K562 (cell line): Measurements from ENCODE around the gene LBHD1. TPM values are rescaled to one million over a fixed set of nuclear protein-coding genes. Genes with fewer than 3 reads are reported as not detected.

Experiments
- CHD7 ChIP-seq: fragments of 200-600 bp; sonication (generic); IDR thresholded peaks from one replicate; pipeline ENCODE4 v1.6.1; 2012; ENCODE audit warnings: mild to moderate bottlenecking, low read depth, low read length, inconsistent platforms
- CSDE1 ChIP-seq, 2 experiments: fragments of 450-650 bp; IDR thresholded peaks; 2 replicates each; pipeline ENCODE4 v1.6.1; 2016; ENCODE audit warnings: mild to moderate bottlenecking in 1 of 2
- CXXC5 ChIP-seq: fragments of 250-450 bp; sonication (Bioruptor Pico); IDR thresholded peaks from 2 replicates; pipeline ENCODE4 v1.8.0; 2022; ENCODE audit warnings: inconsistent platforms, mild to moderate bottlenecking, moderate library complexity
- HDAC1 ChIP-seq, 2 experiments: fragments of 450-650 bp; IDR thresholded peaks; 2 replicates each; pipeline ENCODE4 v1.6.1; 2016 to 2017; ENCODE audit warnings: inconsistent platforms in 1 of 2, mild to moderate bottlenecking in 1 of 2, moderate library complexity in 1 of 2
- MAZ ChIP-seq, 2 experiments: fragments of 450-650 bp in 1 of 2; sonication (generic) in 1 of 2; formaldehyde crosslinking; IDR thresholded peaks in 1 of 2; conservative IDR thresholded peaks in 1 of 2; 2 replicates each; pipeline versions ENCODE4 v1.4.0 to v1.5.0; 2020; ENCODE audit warnings: mild to moderate bottlenecking in 1 of 2, missing genetic modification reagents in 1 of 2
- NCOR1 ChIP-seq: fragments of 450-650 bp; IDR thresholded peaks from 2 replicates; pipeline ENCODE4 v1.6.1; 2016; ENCODE audit warnings: mild to moderate bottlenecking, moderate library complexity
- NEUROD1 ChIP-seq: fragments of 150-350 bp; IDR thresholded peaks from 2 replicates; pipeline ENCODE4 v1.6.1; 2014; ENCODE audit warnings: borderline replicate concordance, low read length, low read depth; ENCODE audit not compliant: partially characterized antibody
- PHB ChIP-seq: fragments of 250-450 bp; sonication (Bioruptor Pico); IDR thresholded peaks from 2 replicates; pipeline ENCODE4 v1.5.0; 2021
- PKNOX1 ChIP-seq: fragments of 450-650 bp; IDR thresholded peaks from 2 replicates; pipeline ENCODE4 v1.6.1; 2016
- TRIM25 ChIP-seq: fragments of 450-650 bp; IDR thresholded peaks from 2 replicates; pipeline ENCODE4 v1.7.0; 2016; ENCODE audit warnings: borderline replicate concordance
- ZNF239 ChIP-seq: fragments of 250-450 bp; sonication (Bioruptor Pico); IDR thresholded peaks from 2 replicates; pipeline ENCODE4 v1.4.0; 2020; ENCODE audit warnings: mild to moderate bottlenecking
- ZNF354B ChIP-seq: fragments of 250-450 bp; sonication (Bioruptor Pico); IDR thresholded peaks from 2 replicates; pipeline ENCODE4 v1.4.0; 2020
- ZNF717 ChIP-seq: fragments of 250-450 bp; sonication (Bioruptor Pico); IDR thresholded peaks from 2 replicates; pipeline ENCODE4 v1.5.0; 2021
- polyA plus RNA-seq, 8 experiments: library from polyadenylated mRNA; depleted of rRNA in 4 of 8; stranded (reverse) in 5 of 8; unstranded in 3 of 8; fragments of >200 nt; fragmentation: Nextera tagmentation in 2 of 8; fragmentation: Illumina TruSeq in 1 of 8; extraction: Ambion mirVana in 2 of 8; extraction: Trizol in 1 of 8; gene quantifications; 2 replicates each; pipeline versions ENCODE4 v1.2.1 to v1.2.3, GENCODE V29; 2011 to 2014; ENCODE audit warnings: inconsistent platforms in 1 of 8, missing spikeins in 1 of 8
- total RNA-seq, 7 experiments: library from RNA; depleted of rRNA in 6 of 7; stranded (reverse); fragments of >200 nt in 6 of 7; fragmentation: Illumina TruSeq in 2 of 7; extraction: Trizol in 2 of 7; gene quantifications; 2 replicates each; pipeline versions ENCODE4 v1.2.1 to v1.2.3, GENCODE V29; 2011 to 2021; ENCODE audit warnings: low replicate concordance in 1 of 7

Gene LBHD1
- total and polyA plus RNA-seq, 9 of the 15 experiments (the other 6 are each of a cell fraction or from before 2014, with no cell fraction given) = 2.6 to 28.0 (median 12.5) TPM

GRCh38 chr11:62705880-62706849, 34.1 kb upstream of the LBHD1 start (continued):
- TF ChIP-seq PKNOX1 = peak; percentile 27; the same call in 1 of the 2 replicates
- TF ChIP-seq ZNF717 (CRISPR knock-in tag) = peak; percentile 83; the same call in 1 of the 2 replicates
- peak; percentile 7 for TF ChIP-seq NEUROD1
- no peak for TF ChIP-seq ZNF354B
- TF ChIP-seq CXXC5 (CRISPR knock-in tag) = peak; percentile 79
- no peak for TF ChIP-seq PHB (CRISPR knock-in tag)
- TF ChIP-seq NCOR1 = no peak
- TF ChIP-seq MAZ (CRISPR knock-in tag; conservative IDR thresholded peaks at IDR 0.05 in 1 of 2, IDR thresholded peaks at IDR 0.05 in 1 of 2) = peak; percentile 53 to 73; a peak in 3 of 4 replicates
- no peak for TF ChIP-seq ZNF239 (CRISPR knock-in tag)
- no peak for TF ChIP-seq TRIM25
- peak in 1 of 2 experiments; percentile 88; a peak in 2 of 4 replicates for TF ChIP-seq HDAC1 (IDR thresholded peaks at IDR 0.05)
- no peak for TF ChIP-seq CHD7
- TF ChIP-seq CSDE1 (IDR thresholded peaks at IDR 0.05) = peak in 1 of 2 experiments; percentile 41; a peak in 1 of 4 replicates
